H1 (cell line): ENCODE measurements around the gene FITM1. TPM values are rescaled to one million over a fixed set of nuclear protein-coding genes. Genes with fewer than 3 reads are reported as not detected.

ENCODE experiments used
- CBX8 ChIP-seq: fragments of 300-800, 300-1000 bp; sonication (generic); IDR thresholded peaks from 2 replicates; pipeline ENCODE4 v1.7.1; 2016; ENCODE audit warnings: low read depth, low read length, borderline replicate concordance
- CHD2 ChIP-seq: IDR thresholded peaks from 2 replicates; pipeline ENCODE4 v1.6.1; 2012; ENCODE audit warnings: low read length, improper control_type of control experiment
- CHD7 ChIP-seq: fragments of 300-600 bp; sonication (generic); IDR thresholded peaks from 2 replicates; pipeline ENCODE4 v1.7.1; 2012; ENCODE audit warnings: low read length, moderate library complexity, mild to moderate bottlenecking, inconsistent platforms; ENCODE audit not compliant: insufficient replicate concordance
- EP300 ChIP-seq, 2 experiments: IDR thresholded peaks; 1 replicate in 1 of 2; 2 replicates in 1 of 2; pipeline ENCODE4 v1.6.1; 2011 to 2012; ENCODE audit warnings: low read depth in 2 of 2, low read length in 2 of 2, mild to moderate bottlenecking in 2 of 2, borderline replicate concordance in 1 of 2, inconsistent platforms in 1 of 2, moderate library complexity in 1 of 2
- PHF8 ChIP-seq: fragments of 200-600 bp; sonication (generic); conservative IDR thresholded peaks from 2 replicates; pipeline ENCODE4 v1.7.1; 2012; ENCODE audit warnings: low read depth, mild to moderate bottlenecking, inconsistent platforms, low read length, moderate library complexity
- SP4 ChIP-seq: IDR thresholded peaks from 2 replicates; pipeline ENCODE4 v1.6.1; 2012; ENCODE audit warnings: low read length, inconsistent platforms
- SUZ12 ChIP-seq: fragments of 200-600 bp; sonication (generic); IDR thresholded peaks from 2 replicates; pipeline ENCODE4 v1.6.1; 2012; ENCODE audit warnings: mild to moderate bottlenecking, inconsistent platforms, low read length, moderate library complexity, mixed read lengths
- TBP ChIP-seq: IDR thresholded peaks from 2 replicates; pipeline ENCODE4 v1.6.1; 2011; ENCODE audit warnings: low read depth, low read length, improper control_type of control experiment
- polyA plus RNA-seq, 7 experiments: library from polyadenylated mRNA; depleted of rRNA in 3 of 7; stranded (reverse) in 5 of 7; unstranded in 2 of 7; fragments of >200 nt in 5 of 7; fragments of 200-250 nt in 2 of 7; gene quantifications; 1 replicate in 5 of 7; 2 replicates in 1 of 7; 4 replicates in 1 of 7; pipeline versions ENCODE4 v1.2.1 to v1.2.3, GENCODE V29; 2011 to 2013; ENCODE audit warnings: missing spikeins in 2 of 7, mixed read lengths in 2 of 7
- total RNA-seq: library from RNA; stranded (reverse); fragmentation: NEBNext Ultra II Directional; extraction: Animal tissue kit (Norgen Biotek cat#: 25700); gene quantifications from 2 replicates; pipeline ENCODE4 v1.2.1, GENCODE V29; 2021
- TF ChIP-seq, protein P1 (sequence below), 3 experiments: IDR thresholded peaks; 1 replicate in 2 of 3; 2 replicates in 1 of 3; pipeline versions ENCODE4 v1.5.1 to v1.6.1; 2011; ENCODE audit warnings: low read length in 3 of 3, mild to moderate bottlenecking in 3 of 3, inconsistent platforms in 2 of 3, low read depth in 1 of 3, moderate library complexity in 1 of 3; ENCODE audit not compliant: insufficient read depth in 1 of 3; ENCODE audit errors: control extremely low read depth in 1 of 3

The FITM1 gene
- total and polyA plus RNA-seq, 2 of the 8 experiments (the other 6 are each of a cell fraction or from before 2014, with no cell fraction given) = 0.53 to 0.76 TPM

DNA sequence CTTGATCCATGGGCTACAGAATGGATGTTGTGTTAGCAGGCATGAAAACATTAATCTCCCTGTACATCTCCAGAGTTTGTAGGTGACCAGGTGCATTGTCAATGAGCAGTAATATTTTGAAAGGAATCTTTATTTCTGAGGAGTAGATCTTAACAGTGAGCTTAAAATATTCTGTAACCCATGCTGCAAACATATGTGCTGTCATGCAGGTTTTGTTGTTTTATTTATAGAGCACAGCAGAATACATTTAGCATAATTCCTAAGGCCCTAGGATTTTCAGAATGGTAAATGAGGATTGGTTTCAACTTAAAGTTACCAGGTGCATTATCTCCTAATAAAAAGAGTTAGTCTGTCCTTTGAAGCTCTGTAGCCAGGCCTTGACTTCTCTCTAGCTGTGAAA is 3.5 kb upstream of the FITM1 start (continued):
- TF ChIP-seq CHD7 = no peak
- no peak for TF ChIP-seq TBP
- TF ChIP-seq SUZ12 = no peak
- TF ChIP-seq, protein P1, sequence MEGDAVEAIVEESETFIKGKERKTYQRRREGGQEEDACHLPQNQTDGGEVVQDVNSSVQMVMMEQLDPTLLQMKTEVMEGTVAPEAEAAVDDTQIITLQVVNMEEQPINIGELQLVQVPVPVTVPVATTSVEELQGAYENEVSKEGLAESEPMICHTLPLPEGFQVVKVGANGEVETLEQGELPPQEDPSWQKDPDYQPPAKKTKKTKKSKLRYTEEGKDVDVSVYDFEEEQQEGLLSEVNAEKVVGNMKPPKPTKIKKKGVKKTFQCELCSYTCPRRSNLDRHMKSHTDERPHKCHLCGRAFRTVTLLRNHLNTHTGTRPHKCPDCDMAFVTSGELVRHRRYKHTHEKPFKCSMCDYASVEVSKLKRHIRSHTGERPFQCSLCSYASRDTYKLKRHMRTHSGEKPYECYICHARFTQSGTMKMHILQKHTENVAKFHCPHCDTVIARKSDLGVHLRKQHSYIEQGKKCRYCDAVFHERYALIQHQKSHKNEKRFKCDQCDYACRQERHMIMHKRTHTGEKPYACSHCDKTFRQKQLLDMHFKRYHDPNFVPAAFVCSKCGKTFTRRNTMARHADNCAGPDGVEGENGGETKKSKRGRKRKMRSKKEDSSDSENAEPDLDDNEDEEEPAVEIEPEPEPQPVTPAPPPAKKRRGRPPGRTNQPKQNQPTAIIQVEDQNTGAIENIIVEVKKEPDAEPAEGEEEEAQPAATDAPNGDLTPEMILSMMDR (IDR thresholded peaks at IDR 0.05; ENCODE audit: control extremely low read depth in 1 of 3, insufficient read depth in 1 of 3, low read depth in 1 of 3, low read length in 3 of 3) = no peak
- TF ChIP-seq CBX8 = no peak
- no peak for TF ChIP-seq EP300 (IDR thresholded peaks at IDR 0.05; ENCODE audit: borderline replicate concordance in 1 of 2, low read depth in 2 of 2, low read length in 2 of 2)
- TF ChIP-seq SP4 = no peak
- no peak for TF ChIP-seq CHD2
- TF ChIP-seq PHF8 = no peak
